IPS DF 19.7 (cell line): Measurements from ENCODE around the gene ARHGAP19.

ENCODE experiments used
- DNase-seq: peaks from one replicate; pipeline ENCODE4 v3.0.0-alpha.2; 2013; ENCODE audit warnings: low read depth, low spot score

The ARHGAP19 gene

GRCh38 chr10:97195706-97196222 is 96.7 kb downstream of the ARHGAP19 start:
- no peak for DNase-seq

- DNase-seq, result no peak
Measured at GRCh38 chr10:97192952-97193435, 99.4 kb downstream of the ARHGAP19 start.

DNA sequence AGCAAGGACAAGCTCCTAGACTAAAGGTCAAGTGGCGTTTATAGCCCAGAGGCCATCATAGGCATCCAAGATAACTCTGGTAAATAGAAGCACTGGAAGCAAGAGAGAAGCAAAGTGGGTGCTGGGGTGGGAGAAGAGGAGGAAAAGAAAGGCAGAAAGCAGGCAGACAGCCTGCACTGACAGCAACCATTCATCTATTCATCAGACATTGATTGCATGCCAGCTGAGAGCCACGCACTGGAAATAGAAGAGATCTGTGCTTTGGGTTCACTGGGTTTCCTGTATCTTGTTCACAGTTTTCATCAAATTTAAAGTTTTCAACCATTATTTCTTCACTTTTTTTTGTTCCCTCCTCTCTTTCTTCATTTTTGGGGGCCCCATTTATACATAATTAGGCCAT is 102.0 kb downstream of the ARHGAP19 start:
- DNase-seq, result no peak

DNA sequence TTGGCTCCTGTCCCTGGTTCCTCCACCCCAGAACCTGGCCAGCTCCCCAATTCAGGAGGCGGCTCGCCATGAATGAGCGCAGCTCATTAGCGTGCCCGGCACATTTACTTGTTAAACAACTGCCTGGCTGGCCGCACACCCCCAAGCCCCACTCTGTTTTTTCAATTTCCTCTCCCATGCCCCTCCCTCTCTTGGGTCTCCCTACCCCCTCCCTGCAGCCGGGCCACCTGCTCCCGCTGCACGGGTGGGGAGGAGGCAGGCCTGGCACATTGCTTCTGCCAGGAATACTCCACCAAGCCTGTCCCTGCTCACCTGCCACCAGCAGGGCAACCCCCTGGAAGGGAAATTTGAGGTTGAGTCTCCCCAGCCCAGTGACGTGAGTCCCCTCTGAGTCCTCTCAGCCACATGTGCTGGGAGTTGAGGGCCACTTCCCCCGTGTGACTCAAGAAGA is 104.2 kb downstream of the ARHGAP19 start:
- no peak for DNase-seq

- DNase-seq, result no peak
Measured at GRCh38 chr10:97186911-97187310, 105.5 kb downstream of the ARHGAP19 start.

DNA sequence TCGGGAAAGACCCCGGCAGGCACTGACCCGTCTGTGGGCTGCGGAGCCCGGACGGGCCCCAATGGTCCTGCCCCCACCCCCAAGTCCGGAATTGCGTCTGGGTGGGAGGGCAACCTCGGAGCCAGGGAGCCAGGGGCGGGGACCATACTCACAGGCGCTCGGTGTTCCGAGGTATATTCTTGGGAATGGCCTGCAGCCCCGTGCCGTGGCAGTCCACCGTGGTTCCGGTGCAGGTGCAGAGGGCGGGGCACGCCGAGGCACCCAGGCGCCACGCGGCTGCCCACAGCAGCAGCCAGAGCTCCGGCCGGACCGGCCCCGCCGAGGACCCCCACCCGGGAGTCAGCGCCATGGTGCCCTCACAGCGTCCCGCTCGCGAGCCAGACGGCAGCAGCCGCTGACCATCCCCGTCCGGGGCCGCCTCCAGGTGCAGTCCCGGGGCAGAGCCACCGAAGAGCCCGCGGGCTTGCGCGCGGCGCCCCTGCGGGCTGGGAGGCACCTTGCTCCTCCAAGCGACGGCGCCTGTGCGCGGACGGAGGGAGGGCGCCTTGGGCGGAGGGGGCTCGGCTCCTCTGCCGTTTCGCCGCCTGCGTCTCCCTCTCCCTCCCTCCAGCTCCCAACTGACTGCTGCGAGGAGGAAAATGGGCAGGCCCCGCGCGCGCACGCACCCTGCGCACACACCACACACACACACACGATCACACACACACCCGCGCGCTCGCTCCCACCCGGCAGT is 106.9 kb downstream of the ARHGAP19 start, which contains the start of gene SLIT1:
TSS of gene SLIT1 (minus strand) at position 634 of the 733 bp plus-strand sequence. CDS start at position 349, 285 bp downstream.
- no peak for DNase-seq

DNA sequence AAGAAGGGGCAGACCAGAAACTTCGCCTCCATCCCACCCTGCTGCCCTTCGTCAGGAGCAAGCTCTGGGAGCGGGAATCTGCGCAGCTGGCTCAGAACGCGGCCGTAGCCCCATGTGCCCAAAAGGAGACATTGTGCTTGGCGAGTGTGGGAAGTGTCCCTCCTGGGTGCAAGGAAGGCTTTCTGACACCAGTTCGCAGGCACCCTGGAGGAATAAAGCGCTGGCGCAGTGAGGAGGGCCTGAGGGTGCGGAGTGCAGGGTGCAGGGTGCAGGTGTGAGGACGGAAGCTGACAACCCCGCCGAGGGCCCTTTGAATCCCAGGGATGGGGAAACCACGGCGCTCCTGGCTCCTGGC is 107.5 kb downstream of the ARHGAP19 start:
- no peak for DNase-seq

- DNase-seq, result no peak
Measured at GRCh38 chr10:97183314-97183713, 109.1 kb downstream of the ARHGAP19 start.

GRCh38 chr10:97182288-97182990 is 110.0 kb downstream of the ARHGAP19 start:
- DNase-seq, result no peak

DNA sequence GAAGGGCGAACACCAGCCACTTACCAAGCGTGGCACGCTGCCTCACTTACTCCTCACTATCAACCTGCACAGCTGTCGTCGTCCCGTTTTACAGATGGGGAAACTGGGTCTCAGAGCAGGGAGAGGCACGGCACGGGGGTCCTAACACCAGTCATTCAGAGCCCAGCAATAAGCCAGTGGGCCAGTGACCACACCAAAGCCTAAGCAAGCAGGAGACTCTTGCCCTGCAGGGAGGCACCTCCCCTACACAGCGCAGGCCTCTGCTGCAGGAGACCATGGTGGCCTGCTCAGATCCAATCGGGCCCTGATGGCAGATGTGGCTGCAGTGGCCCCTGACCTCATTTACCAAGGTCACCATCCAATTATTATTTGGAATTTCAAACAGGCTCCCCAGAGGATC is 111.5 kb downstream of the ARHGAP19 start:
- no peak for DNase-seq

GRCh38 chr10:97180363-97180755 is 112.1 kb downstream of the ARHGAP19 start:
- no peak for DNase-seq

DNA sequence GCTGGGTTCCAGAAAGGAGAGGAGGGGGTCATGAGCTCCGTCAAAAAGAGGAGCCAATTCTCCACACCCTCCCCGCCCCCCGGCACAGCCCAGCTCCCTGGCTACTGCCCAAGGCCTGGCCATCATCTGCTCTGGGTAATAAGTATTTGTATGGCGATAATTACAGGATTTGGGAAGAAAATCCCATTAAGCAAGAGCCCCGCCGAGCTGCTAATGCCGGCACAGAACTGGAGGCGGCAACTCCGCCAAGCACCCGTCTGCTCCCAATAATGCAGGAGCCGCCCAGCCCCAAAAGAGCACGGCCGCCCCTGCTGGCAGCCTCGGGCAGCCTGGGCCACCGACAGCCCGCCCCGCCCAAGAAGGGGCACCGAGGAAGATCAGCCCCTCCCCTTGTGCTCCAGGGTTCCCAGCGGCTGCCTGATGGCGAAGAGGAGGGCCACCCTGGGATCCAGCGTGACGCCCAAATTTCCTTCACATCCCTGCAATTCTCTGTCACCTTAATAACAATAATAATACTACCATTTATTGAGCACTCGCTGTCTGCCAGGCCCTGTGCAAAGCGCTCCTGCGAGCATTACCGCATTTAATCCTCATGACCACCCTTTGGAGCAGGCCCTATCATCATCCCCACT is 112.6 kb downstream of the ARHGAP19 start:
- DNase-seq, result no peak

DNA sequence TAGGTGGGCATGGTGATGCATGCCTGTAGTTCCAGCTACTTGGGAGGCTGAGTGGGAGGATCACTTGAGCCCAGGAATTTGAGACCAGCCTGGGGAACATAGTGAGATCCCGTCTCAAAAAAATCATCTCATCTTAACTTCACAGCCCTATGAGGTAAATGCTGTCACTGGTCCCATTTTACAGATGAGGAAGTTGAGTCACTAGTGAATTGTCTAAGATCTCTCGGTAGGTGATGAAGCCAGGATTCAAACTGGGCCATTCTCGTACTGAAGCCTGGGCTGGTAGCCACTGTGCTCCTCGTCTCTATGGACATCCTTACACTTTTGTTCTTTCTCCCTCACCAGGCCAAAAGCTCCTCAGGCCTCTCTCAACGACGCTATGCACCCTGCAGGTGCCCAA is 113.1 kb downstream of the ARHGAP19 start:
- DNase-seq, result no peak

GRCh38 chr10:97178074-97178473 is 114.4 kb downstream of the ARHGAP19 start:
- no peak for DNase-seq

GRCh38 chr10:97176226-97176625 is 116.2 kb downstream of the ARHGAP19 start:
- no peak for DNase-seq

DNA sequence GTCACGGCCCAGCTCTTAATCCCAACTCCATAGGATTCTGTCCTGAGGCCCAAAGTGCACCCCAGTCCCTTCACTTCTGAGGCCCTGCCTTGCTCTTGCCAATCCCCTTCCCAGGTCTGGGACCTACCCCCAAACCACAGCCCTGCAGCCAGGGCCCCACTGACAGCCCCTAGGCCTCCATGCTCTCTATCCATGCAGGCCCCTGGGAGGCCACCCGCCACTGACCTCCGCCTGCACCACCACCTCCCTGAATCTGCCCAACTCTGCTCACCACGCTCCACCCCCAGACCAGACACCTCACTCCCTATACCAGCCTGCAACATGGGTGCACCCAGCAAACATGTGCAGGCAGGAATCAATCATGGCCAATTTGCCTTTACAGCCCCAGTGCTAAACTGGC is 116.9 kb downstream of the ARHGAP19 start:
- DNase-seq, result no peak

DNA sequence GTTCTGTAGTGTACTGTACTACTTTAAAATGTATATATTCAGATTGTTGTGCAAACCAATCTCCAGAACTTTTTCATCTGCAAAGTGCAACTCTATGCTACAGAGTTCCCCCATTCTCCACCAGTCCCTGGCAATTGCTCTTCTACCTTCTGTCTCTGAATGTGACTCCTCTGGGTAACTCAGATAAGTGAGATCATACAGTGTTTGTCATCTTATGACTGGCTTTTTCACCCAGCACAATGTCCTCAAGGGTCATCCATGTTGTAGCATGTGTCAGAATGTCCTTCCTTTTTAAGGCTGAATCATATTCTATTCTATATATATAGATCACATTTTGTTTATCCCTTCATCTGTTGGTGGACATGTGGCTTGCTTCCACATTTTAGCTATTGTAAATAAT is 117.5 kb downstream of the ARHGAP19 start:
- no peak for DNase-seq

DNA sequence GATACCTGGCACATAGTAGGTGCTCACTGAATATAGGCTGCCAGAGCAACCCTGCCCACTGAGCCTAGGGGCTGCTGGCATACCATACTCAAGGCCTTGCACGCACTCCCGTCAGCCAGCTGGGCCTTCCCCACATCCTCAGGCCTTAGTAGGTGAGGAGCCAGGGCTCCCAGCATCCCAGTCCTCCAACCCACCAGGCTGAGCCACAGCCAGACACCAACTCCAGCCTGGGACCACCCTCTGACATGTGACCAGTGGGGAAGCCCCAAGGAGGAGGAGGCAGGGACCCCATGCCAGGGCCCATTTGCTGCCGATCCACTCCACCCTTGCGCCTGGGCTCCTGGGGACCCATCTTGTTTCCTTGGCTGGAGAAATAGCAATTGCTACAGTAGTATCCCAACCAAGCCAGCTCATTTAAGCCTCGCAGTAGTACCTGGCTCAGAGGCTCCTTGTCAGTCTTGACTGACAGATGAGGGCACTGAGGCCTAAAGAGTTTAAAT is 118.1 kb downstream of the ARHGAP19 start:
- no peak for DNase-seq

GRCh38 chr10:97173036-97173435 is 119.4 kb downstream of the ARHGAP19 start:
- DNase-seq, result no peak
